Upper lobe of right lung (tissue), 1 donor: ENCODE results near the gene HAND2. TPM values are rescaled to one million over a fixed set of nuclear protein-coding genes. Genes with fewer than 3 reads are reported as not detected.

ENCODE experiments used
- ATAC-seq: fragments of 200-7000 bp; cut with Tn5 transposase; one replicate; pipeline ENCODE4 v1.9.1; 2020; ENCODE audit warnings: mild to moderate bottlenecking, moderate library complexity
- DNase-seq: peaks from one replicate; pipeline ENCODE4 v3.0.0-alpha.2; 2020
- H3K27ac ChIP-seq: fragments of 200-600 bp; one replicate; pipeline ENCODE4 v1.8.0; 2022
- H3K27me3 ChIP-seq: fragments of 200-600 bp; one replicate; pipeline ENCODE4 v1.8.0; 2022; ENCODE audit warnings: mild to moderate bottlenecking
- H3K36me3 ChIP-seq: fragments of 200-600 bp; one replicate; pipeline ENCODE4 v1.8.0; 2022
- H3K4me1 ChIP-seq: fragments of 200-600 bp; one replicate; pipeline ENCODE4 v1.8.0; 2022
- H3K4me3 ChIP-seq: fragments of 200-600 bp; one replicate; pipeline ENCODE4 v1.8.0; 2022; ENCODE audit warnings: mild to moderate bottlenecking
- H3K9me3 ChIP-seq: fragments of 200-600 bp; one replicate; pipeline ENCODE4 v1.8.0; 2022
- intact Hi-C: fragments of 100-400 bp; cut with DNase I; formaldehyde crosslinking; loops from one replicate; pipeline ENCODE4 v1.11.0; 2022
- total RNA-seq: library from RNA; stranded (reverse); fragmentation: NEBNext Ultra II Directional; extraction: Animal tissue kit (Norgen Biotek cat#: 25700); gene quantifications from one replicate; pipeline ENCODE4 v1.2.1, GENCODE V29; 2021
- TF ChIP-seq, protein P1 (sequence below): fragments of 200-600 bp; IDR thresholded peaks from one replicate; pipeline ENCODE4 v1.8.0; 2022; ENCODE audit warnings: antibody characterized with exemption
- donor health status: DM: no; HTN: yes; CAD: no; lungs with severe emphysema.

The HAND2 gene
- total RNA-seq, 1 donor from 2014 or later, result not detected

DNA sequence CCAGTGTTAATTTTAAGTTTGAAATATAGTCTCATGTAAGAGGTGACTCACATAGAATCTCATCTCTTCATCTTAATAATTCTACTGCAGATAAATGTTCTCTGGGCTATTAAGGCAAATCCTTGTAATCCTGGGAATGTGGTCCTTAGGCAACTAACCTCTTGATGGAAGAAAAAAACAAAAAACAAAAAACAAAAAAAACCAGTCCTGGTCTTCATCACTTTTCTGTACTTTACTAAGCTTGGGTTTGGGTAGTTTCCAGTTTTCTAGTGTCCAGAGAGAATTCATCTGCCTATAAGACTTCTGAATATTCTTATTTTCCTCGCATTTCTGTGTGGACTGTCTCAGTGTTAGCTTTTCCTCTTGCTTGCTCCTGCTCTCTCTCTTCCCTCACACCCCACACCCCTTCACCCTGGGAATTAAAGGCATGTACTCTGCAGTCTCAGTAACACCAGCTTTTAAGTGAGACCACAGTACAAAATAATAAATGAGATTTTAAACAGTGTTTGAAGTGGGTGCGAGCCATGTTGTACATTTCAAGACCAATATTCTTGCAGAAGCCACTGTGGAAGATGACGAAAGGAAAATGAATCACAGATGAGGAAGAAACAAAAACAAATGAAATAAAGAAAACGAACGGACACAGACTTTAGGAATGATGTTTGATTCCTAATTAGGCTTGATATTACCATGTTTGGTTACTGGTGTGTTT, 51.7 kb downstream of the HAND2 start:
- H3K27ac ChIP-seq, result no peak overlapping the region
- no peak for ATAC-seq

DNA sequence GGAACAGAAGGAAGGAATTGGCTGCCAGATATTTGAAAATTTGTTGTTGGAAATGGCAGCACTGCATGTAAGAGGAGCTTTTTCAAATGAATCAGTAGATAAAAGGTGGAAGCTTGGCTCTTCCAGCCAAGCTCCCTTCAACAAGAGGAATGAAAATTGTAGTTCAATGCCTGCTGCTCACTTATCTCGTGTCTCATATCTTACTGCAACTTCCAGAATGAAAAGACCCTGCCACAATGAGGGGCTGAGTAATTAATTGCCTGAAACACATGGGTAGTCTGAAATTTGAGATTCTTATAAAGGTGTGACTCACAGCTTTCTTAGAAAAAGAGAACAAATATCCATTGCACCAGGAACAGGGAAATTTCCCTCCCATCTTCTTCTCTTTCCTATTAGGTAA, 53.0 kb downstream of the HAND2 start:
- DNase-seq, result no peak
- no peak for ATAC-seq
- no peaks in the 10 kb centered on the region for H3K27me3 ChIP-seq

More for the DNA sequence above, 51.7 kb downstream of the HAND2 start:
- Histone ChIP-seq H3K4me1 (no peaks in the 10 kb centered on the region), H3K4me3 (no peak overlapping the region), H3K27me3 (no peaks in the 10 kb centered on the region), H3K9me3 (no peaks in the 10 kb centered on the region), H3K36me3 (no peaks in the 10 kb centered on the region)
- DNase-seq, result no peak
- TF ChIP-seq, protein P1, sequence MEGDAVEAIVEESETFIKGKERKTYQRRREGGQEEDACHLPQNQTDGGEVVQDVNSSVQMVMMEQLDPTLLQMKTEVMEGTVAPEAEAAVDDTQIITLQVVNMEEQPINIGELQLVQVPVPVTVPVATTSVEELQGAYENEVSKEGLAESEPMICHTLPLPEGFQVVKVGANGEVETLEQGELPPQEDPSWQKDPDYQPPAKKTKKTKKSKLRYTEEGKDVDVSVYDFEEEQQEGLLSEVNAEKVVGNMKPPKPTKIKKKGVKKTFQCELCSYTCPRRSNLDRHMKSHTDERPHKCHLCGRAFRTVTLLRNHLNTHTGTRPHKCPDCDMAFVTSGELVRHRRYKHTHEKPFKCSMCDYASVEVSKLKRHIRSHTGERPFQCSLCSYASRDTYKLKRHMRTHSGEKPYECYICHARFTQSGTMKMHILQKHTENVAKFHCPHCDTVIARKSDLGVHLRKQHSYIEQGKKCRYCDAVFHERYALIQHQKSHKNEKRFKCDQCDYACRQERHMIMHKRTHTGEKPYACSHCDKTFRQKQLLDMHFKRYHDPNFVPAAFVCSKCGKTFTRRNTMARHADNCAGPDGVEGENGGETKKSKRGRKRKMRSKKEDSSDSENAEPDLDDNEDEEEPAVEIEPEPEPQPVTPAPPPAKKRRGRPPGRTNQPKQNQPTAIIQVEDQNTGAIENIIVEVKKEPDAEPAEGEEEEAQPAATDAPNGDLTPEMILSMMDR, result no peak
- intact Hi-C loops, result no loop called here

More for the DNA sequence above, 53.0 kb downstream of the HAND2 start:
- Histone ChIP-seq H3K36me3 (no peaks in the 10 kb centered on the region), H3K4me1 (no peaks in the 10 kb centered on the region), H3K27ac (no peak overlapping the region), H3K9me3 (no peaks in the 10 kb centered on the region), H3K4me3 (no peak overlapping the region)
- intact Hi-C loops, result no loop called here
- TF ChIP-seq, protein P1, result no peak

Other genes starting within 250 kb of the HAND2 start
- 43.4 TPM for gene HMGB2, start 195.9 kb downstream of the HAND2 start, total RNA-seq
- gene SAP30, start 159.3 kb downstream of the HAND2 start, total RNA-seq, result 15.3 TPM
- not detected for gene SCRG1, start 131.1 kb downstream of the HAND2 start, total RNA-seq